DMS 273 (cell line): ENCODE results near the gene MLNR.

Experiments used
- DNase-seq: peaks from one replicate; lab custom pipeline; 2025; ENCODE audit not compliant: unreplicated experiment; lab: John Stamatoyannopoulos, UW

Gene MLNR

DNA sequence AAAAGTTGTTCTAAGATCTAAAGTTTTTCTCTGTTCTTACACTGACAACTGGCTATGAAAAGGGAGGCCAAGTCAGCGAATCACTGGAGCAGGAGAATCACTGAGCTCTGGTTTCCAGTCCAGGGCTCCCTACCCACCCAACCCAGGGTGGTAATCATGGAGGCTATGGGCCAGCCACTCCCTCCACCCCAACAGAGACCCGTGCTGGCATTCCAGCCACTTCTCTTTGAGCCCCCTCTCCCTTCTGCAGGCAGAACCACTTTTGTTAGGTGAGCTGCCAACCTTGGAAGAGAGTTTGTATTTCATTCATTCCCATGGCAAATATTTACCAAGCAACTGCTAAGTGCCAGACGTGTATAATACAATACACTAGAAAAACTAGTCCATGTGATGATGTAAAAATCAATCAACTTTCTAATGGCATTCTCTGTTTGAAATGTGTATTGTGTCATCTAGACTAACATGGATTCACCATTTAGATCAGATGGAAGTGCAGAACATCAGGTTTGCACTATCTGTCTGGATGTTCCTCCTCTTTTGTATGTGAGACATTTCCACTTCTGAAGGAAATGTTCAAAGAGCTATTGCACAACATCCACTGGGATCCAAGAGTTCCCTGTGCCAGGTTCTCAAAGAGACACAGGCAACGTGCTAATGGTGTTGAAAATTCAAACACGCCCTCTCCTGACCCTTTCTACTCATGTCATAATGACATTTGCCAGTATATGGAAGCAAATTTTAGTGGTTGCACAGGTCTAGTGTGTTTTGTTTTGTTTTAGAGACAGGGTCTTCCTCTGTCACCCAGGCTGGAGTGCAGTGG lies 5.3 kb downstream of the MLNR start:
- no peak for DNase-seq

DNA sequence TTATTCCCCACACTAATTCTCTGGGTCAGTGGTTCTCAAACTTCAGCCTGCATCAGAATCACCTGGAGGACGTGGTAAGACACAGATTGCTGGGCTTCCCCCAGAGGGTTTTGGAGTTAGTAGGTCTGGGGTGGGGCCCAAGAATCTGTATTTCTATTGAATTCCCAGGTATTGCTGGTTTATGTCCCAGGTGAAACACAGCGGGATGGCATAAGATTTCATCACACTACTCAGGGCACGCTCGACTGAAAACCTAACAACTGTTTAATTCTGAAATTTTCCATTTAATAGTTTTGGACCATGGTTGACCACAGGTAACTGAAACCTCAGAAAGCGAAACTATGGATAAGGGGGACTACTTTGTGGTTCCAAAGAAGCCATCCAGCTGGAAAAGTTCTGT lies 6.5 kb downstream of the MLNR start:
- no peak for DNase-seq

DNA sequence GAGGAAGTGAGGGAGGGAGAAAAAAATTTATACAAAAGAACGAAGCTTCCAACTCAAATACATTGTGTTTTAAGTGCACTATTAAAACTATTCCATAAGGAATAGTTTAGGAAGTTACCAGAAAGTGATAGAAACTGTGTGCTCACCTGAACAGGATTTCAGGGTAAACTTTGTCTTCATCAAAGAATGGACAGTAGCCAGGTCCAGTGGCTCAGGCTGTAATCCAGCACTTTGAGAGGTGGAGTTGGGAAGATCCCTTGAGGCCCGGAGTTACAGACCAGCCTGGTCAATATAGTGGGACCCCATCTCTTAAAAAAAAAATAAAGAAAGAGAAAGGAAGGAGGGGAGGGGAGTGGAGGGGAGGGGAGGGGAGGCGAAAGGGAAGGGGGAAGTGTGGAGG lies 14.6 kb downstream of the MLNR start:
- no peak for DNase-seq

DNA sequence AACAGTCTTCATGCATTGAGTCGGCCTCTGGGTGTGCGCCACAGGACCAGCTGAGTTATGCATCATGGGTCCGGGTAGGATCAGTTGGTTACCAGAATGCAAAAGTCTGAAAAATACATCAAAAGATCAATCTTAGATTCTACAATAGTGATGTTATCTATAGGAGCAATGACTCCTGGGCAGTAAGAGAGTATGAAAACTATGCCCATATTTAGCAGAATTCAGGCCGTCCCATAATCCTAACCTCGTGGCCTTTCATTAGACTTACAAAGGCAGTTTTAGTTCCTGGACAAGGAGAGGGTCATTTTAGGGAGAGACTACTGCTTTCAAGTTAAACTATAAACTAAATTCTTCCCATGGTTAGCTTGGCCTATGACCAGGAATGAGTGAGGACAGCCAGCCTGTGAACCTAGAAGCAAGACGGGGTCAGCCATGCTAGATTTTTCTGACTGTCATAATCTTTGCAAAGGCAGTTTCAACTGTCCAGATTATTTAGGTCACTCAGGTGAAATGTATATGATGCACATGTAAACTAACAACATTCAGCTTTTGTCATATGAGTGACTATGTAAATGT lies 15.8 kb downstream of the MLNR start:
- DNase-seq = no peak

DNA sequence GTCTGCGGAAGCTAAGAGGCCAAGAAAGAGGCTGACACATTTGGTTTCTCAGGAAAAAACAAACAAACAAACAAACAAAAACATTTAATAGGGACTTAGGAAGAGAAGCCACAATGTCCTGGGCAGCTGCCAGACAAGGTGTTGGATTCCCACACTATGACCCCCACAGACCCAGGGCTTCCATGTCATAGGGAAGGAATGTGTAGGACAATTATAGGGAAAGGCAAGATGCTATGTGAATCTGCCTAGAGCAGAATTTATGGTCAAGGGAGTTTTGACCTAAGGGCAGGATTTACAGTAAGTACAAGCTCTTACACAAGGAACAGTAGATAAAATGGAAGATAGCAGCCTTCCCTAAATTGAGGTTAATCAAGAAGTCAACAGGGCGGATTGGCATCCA lies 18.5 kb downstream of the MLNR start:
- no peak for DNase-seq

DNA sequence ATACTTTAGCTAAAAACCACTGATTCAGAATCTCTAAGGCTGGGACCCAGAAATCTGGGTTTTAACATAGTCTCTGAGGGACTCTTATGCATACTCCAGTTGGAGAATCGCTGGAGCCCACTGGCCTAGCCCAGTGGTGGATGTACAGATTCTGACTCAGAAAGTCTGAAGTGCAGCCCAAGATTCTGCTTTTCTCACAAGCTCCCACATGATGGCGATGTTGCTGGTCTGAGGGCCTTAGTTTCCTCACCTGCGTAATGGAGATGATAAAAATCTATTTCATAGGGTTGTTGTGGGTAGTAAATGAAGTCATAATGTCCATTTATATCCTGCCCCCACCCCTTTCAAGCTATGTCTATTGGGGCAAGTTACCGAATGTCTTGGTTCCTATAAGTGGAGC lies 19.9 kb downstream of the MLNR start:
- peak; percentile 48 for DNase-seq

DNA sequence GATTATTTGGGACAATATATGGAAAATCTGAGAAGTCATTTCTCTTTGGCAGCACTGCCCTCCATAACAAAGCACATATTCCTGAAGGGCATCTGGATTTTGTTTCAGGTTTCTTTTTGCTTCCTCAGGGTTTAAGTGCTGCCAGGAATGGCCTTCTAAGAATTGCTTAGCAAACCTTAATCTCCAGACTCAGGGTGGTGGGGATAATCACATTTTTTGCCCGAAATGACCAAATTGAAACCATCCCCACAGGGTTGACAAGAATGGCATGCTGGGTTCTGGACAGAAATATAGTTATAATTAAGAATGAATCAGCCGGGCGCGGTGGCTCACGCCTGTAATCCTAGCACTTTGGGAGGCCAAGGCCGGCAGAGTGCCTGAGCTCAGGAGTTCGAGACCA lies 21.2 kb downstream of the MLNR start:
- no peak for DNase-seq

DNA sequence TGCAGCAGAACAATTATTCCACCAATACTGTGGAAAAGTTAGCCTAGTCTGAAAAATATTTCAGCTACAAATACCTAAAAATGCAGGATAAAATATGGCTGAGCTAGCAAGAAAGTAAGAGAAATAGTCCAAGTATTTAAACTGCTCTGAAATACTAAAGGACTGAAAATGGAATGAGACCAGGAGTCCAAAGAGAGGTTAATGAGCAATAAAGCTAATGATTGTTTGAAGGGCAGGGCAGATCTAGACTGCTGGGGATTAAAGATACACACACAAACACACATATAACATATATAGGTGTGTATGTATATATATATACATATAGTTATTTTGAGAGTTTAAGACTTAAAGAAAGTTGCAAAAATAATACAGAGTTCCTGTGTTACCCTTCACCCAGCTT lies 25.0 kb downstream of the MLNR start:
- DNase-seq = no peak

DNA sequence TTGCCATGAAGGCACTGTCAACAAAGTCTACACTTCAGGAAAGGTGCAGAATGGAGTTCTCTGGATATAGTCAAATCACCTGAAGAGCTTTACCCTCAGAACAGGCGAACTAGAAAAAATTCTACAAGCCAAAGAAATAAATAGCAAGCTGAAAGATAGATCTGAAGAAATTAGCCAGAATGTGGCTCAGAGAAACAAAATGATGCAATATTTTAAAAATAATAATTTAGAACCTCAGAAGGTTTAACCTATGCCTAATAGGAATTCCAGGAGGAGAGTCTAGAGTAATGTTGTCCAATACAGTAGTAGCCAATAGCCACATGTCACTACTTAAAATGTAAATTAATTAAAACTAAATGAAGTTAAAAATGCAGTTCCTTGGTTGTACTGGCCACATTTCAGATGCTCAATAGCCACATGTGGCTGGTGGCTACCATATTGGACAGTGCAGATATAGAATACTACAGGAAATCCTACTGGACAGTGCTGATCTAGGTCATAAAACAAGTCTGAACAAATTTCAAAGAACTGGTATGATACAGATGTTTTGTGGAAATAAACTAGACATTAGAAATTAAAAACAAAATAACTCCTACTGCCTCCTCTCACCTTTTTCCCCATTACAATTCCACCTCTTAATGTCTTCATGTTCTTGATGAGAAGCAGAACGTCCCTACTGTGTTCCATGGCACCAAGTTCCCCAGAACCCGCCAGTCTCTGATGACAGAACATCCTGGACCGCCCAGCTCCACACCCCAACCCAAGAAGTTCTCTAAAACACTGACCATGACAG lies 26.9 kb downstream of the MLNR start:
- no peak for DNase-seq

DNA sequence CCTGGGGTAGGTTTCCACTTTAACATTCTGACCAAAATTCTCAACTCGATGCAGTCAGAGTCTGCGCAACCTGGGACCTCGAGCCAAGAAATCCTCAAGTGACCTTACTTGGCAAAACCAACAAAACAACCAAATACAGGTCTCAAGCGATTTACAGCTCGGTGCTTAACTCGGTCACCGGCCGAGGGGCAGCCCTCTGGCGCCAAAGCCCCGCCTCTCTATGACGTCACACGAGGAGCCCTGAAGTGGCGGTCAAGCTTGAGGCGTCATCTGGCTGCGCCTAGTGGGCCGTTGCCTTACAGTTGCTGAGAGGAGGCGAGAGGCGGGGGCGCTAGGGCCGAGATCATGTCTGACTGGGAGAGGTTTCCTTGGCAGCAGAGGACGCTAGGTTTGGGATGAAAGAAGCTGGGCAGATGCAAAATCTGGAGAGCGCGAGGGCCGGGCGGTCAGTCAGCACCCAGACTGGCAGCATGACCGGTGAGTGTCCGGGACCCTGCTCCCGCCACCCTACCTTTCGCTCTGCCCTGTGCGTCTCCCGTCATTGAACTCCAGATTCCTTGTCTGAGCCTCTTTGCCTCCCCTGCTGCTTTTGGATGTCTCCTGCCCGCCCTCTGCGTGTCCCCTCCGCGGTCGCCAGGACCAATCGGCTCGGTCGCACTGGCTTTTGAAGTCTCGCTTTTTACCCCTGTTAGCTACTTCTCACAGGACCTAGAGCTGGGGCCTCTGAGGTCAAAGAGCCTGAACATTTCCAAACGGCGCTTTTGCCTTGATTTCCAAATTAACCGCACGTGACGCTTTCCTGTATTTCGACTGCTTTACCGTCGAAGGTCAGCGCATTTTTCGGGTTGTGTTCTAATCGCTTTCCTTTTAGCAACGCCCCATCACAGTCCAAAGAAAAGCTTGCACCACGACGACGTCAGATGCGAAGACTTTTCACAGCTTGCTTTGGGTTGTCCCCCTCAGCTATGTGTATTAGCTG lies 27.8 kb downstream of the MLNR start, which contains the start of gene CDADC1:
CDADC1 (plus strand) TSS at position 283 of the 979 bp plus-strand sequence; CDS start at position 396, 113 bp downstream.
- peak; percentile 95 for DNase-seq

DNA sequence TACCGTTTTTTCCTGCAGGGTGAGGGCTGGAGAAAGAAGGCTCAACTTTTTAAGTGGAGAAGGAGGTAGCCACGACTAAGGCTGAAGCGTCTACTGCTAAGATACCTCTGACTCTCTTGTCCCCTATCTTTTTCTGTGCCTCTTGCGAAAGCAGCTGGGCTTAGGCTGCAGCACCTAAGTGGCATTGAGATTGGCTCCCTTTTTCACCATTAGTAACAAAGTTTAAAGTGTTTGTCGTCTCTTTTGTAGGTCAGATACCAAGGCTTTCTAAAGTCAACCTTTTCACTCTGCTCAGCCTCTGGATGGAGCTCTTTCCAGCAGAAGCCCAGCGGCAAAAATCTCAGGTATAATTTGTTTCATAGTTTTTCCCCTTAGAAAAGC lies 28.5 kb downstream of the MLNR start:
- no peak for DNase-seq

DNA sequence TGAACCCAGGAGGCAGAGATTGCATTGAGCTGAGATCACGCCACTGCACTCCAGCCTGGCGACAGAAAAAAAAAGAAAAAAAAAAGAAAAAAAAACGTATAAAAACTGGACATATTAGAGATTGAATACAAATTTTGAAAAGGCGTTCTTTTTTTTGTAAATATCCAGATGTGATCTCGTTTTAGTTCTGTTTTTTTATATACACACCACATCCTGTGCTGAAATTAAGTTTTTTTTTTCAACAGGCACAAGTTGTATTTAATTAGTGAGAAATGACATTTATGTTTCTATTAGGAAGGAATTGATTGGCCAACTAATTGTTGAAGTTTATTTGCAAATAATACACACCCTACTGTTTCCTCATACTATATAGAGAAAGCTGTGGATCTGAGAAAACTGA lies 31.2 kb downstream of the MLNR start:
- DNase-seq = no peak

DNA sequence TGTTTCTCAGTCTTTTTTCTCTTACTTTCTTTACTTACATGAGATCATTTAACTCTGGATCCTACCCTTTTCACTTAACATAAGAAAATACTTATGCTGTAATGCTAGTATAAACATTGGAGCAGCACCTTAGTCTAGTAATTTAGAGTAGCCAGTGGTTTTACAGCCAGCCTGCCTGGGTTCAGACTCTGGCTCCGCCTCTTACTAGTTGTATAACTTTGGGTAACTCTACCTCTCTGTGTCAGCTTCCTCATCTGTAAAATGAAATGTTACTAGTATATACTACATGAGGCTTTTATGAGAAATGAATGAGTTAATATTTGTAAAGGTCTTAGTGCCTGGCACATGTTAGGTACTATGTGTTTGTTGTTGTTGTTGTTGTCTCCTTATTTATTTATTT lies 33.2 kb downstream of the MLNR start:
- no peak for DNase-seq

DNA sequence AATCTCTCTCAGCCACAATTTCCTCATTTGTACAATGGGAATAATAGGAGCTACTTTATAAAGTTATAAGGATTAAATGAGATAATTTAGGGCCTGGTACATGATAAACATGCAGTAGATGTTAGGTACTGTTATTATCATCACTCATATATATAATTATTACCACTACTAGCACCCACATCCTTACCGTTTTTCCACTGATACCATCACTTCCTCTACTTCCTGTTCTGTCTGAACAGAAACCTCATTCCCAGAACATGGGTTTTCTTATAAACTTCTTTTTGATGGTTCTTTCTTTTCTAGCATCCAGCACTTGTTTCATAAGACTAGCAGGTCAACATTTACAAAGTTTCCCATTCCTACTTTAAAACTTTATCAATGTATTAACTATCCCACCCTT lies 33.9 kb downstream of the MLNR start:
- DNase-seq = no peak

DNA sequence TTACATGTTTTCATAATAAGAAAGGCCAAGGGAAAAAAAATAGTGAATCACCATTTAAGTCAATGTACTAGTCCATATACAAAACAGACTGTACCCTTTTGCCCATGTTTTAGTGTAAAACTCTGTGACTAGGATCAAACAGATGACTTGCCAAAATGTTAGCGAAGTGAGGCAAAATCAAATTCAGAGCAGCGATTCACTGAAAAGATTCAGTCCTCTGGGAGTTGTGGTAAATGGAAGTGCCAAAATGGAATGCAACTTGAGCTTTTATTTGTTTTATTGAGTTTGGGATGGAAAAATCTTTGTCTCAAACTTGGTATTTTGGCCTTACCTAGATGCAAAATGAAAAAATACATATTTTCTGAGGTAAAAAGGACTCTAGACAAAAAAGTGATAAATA lies 36.7 kb downstream of the MLNR start:
- DNase-seq = no peak

DNA sequence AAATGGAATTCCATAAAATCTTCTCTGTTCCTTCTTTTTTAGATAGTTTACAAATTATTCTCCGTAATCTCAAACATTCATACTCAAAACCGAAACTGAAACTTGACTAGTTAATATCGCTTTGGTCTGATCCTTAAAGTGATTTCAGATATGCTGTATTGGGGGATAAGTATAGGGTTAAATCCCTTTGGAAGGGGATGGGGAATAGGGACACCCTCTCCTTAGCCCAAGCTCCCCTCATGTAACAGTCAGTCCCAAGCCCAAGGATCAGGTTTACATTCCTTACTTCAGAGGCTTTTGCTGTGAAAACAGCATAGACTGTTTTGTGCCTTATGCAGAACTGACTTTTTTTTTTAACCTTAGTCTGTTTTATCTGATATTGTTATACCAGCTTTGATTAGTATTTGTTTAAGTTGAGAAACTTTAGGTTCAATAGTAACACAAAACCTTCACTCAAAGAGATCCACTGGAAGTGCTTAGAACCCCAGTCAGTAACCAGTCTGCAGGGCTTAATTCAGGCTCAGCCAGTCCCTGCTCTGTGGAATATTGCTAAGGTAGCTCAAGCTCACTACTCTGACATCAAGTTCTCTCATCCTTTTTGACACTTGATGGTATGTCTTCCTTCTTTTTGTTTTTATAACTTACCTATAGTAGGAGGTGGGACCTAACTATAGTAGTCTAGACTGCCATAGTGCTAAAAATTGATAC lies 38.1 kb downstream of the MLNR start:
- DNase-seq = no peak

DNA sequence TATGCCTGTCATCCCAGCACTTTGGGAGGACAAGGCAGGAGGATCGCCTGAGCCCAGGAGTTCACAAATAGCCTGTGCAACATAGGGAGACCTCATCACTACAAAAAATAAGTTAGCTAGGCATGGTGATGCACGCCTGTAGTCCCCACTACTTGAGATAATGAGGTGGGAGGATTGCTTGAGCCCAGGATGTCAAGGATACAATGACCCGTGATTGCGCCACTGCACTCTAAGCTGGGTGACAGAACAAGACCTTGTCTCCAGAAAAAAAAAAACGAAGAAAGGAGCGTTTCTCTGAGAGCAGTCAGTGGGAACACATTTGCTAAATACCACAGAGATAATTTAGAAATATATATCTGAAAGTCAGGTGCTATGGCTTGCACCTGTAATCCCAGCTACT lies 39.4 kb downstream of the MLNR start:
- DNase-seq = no peak

DNA sequence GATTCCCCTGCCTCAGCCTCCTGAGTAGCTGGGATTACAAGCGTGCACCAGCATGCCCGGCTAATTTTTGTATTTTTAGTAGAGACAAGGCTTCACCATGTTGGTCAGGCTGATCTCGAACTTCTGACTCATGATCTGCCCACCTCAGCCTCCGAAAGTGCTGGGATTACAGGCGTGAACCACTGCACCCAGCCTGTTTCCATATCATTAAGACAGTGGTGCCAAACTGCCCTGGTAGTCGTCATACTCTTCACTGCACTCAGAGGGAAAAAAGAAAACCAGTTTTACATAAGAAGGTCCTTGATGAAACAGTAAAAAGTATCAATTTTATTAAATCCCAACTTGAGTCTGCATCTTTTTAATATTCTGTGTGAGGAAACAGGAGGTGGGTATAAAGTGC lies 42.5 kb downstream of the MLNR start:
- DNase-seq = no peak

DNA sequence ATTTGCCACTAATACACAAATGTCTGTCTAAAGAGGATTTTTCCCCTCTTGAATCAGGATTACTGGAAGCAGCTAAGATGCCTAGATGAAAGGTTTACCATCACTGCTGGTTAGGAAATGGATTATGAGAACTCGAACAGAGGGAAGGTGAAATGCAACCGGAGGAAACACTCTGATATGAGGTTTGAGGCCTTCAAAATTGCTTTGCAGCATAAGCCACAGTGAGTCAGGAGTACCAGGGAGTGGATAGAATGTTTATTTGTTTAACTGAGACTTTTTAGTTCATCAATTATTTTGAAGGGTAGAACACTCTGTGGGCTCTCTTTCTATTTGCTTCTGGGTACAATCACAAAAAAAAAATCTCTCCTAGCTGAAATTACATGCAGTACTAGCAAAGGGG lies 45.7 kb downstream of the MLNR start:
- no peak for DNase-seq

DNA sequence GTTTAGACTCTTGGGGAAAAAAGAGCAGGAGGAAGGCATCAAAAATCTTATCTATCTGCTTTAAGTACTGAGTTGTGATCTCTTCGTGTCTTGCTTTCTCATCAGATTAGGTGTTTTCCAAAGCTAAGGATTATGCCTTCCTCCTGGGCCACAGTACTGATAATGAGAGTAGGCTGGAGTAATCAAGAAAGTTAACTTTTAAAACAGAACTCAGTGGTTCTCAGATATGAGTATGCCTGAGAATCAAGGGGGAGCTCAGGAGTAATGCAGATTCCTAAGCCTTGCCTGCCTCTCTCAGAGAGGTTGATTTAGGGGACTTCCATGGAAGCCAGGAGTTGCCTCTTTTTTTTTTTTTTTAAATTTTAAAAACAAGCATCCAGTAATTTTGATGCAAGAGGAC lies 51.1 kb downstream of the MLNR start:
- no peak for DNase-seq
